HEK293T (cell line): Measurements from ENCODE around the gene TBX2.

Source experiments
- FOXK2 ChIP-seq: fragments of 450-650 bp; IDR thresholded peaks from 2 replicates; pipeline ENCODE4 v1.6.1; 2016; ENCODE audit warnings: mild to moderate bottlenecking
- L3MBTL2 ChIP-seq: fragments of 450-650 bp; conservative IDR thresholded peaks from 2 replicates; pipeline ENCODE4 v1.6.1; 2016; ENCODE audit warnings: mild to moderate bottlenecking
- PKNOX1 ChIP-seq: fragments of 450-650 bp; IDR thresholded peaks from 2 replicates; pipeline ENCODE4 v1.6.1; 2016
- SUZ12 ChIP-seq: fragments of 450-650 bp; IDR thresholded peaks from 2 replicates; pipeline ENCODE4 v1.6.1; 2016; ENCODE audit warnings: mild to moderate bottlenecking
- TARDBP ChIP-seq: fragments of 450-650 bp; IDR thresholded peaks from 2 replicates; pipeline ENCODE4 v1.6.1; 2016

GRCh38 chr17:61458000-61458399, 58.4 kb downstream of the TBX2 start:
- no peak for TF ChIP-seq TARDBP
- no peak for TF ChIP-seq L3MBTL2
- no peak for TF ChIP-seq FOXK2
- no peak for TF ChIP-seq PKNOX1
- TF ChIP-seq SUZ12: no peak
